A549 (cell line): Measurements from ENCODE around the gene EBP. TPM values are rescaled to one million over a fixed set of nuclear protein-coding genes. Genes with fewer than 3 reads are reported as not detected.
"Not testable (repeated sequence)": the region's sequence is repeated elsewhere in the genome, so short reads cannot be mapped to it uniquely, and the experiment has no call there.

Experiments
- ATAC-seq, 2 experiments: fragments of 200-7000 bp in 1 of 2; fragments of >200 bp in 1 of 2; cut with Nextera tagmentation in 1 of 2; cut with Tn5 transposase in 1 of 2; 3 replicates each; pipeline versions ENCODE4 v1.8.0 to v1.9.1; 2018 to 2020; ENCODE audit warnings: mild to moderate bottlenecking in 1 of 2, moderate library complexity in 1 of 2
- CTCF ChIA-PET: fragments of 300-600 bp; sonication (Branson Sonifier 250); formaldehyde crosslinking; extraction: SDS; loops from one replicate; lab custom pipeline; 2021; ENCODE audit warnings: antibody characterized with exemption, inconsistent platforms; lab: Yijun Ruan, JAX
- POLR2A ChIA-PET: fragments of 350-600 bp; formaldehyde crosslinking; extraction: SDS; loops from one replicate; lab custom pipeline; 2021; ENCODE audit warnings: antibody characterized with exemption, inconsistent platforms; lab: Yijun Ruan, JAX
- DNase-seq, 2 experiments: peaks; one replicate each; pipeline versions ENCODE4 v3.0.0 to v3.0.0-alpha.2; 2011 to 2016; ENCODE audit warnings: low read depth in 1 of 2, low spot score in 1 of 2
- FAIRE-seq: peaks from 2 replicates; lab custom pipeline; 2011; peaks lifted over from hg19 to GRCh38; lab: Jason Lieb, UNC
- H3K27ac ChIP-seq, 2 experiments: fragments of >200 bp; sonication (Bioruptor Twin); formaldehyde crosslinking; 3 replicates each; pipeline ENCODE4 v1.5.1; 2016 to 2017
- H3K4me1 ChIP-seq: fragments of >200 bp; sonication (Bioruptor Twin); formaldehyde crosslinking; 3 replicates; pipeline ENCODE4 v1.6.1; 2016
- H3K4me2 ChIP-seq: fragments of >200 bp; sonication (Bioruptor Twin); formaldehyde crosslinking; 3 replicates; pipeline ENCODE4 v1.6.1; 2016
- H3K4me3 ChIP-seq: fragments of >200 bp; sonication (Bioruptor Twin); formaldehyde crosslinking; 3 replicates; pipeline ENCODE4 v1.5.1; 2016
- H3K9me3 ChIP-seq: fragments of >200 bp; sonication (Bioruptor Twin); formaldehyde crosslinking; 3 replicates; pipeline ENCODE4 v1.6.1; 2016
- BHLHE40 ChIP-seq: IDR thresholded peaks from 2 replicates; pipeline ENCODE4 v1.6.1; 2012; ENCODE audit warnings: low read depth, low read length, inconsistent platforms
- ESRRA ChIP-seq: fragments of 150-350 bp; IDR thresholded peaks from 2 replicates; pipeline ENCODE4 v1.6.1; 2014; ENCODE audit warnings: mild to moderate bottlenecking, low read length, borderline replicate concordance
- FOSL2 ChIP-seq, 2 experiments: fragments of 450-650 bp in 1 of 2; fragments of >200 bp in 1 of 2; sonication (Bioruptor Twin) in 1 of 2; formaldehyde crosslinking; IDR thresholded peaks; 2 replicates each; pipeline versions ENCODE4 v1.5.0 to v1.6.1; 2016 to 2020; ENCODE audit warnings: mild to moderate bottlenecking in 1 of 2, moderate library complexity in 1 of 2
- GATA3 ChIP-seq: IDR thresholded peaks from 2 replicates; pipeline ENCODE4 v1.6.1; 2012; ENCODE audit warnings: borderline replicate concordance
- HOXA7 ChIP-seq: fragments of 250-450 bp; sonication (Bioruptor Pico); IDR thresholded peaks from 2 replicates; pipeline ENCODE4 v1.5.0; 2020; ENCODE audit warnings: mild to moderate bottlenecking, moderate library complexity
- JUNB ChIP-seq: fragments of >200 bp; sonication (Bioruptor Twin); formaldehyde crosslinking; IDR thresholded peaks from 2 replicates; pipeline ENCODE4 v1.6.1; 2016
- MAFK ChIP-seq: fragments of 450-650 bp; IDR thresholded peaks from 2 replicates; pipeline ENCODE4 v1.6.1; 2014; ENCODE audit not compliant: partially characterized antibody
- MAZ ChIP-seq: fragments of 150-350 bp; IDR thresholded peaks from 2 replicates; pipeline ENCODE4 v1.6.1; 2014; ENCODE audit warnings: antibody characterized with exemption, low read depth, low read length, borderline replicate concordance
- MYC ChIP-seq: IDR thresholded peaks from 2 replicates; pipeline ENCODE4 v1.6.1; 2012; ENCODE audit warnings: mild to moderate bottlenecking, inconsistent platforms, low read length, improper control_type of control experiment, borderline replicate concordance
- NPAS2 ChIP-seq: fragments of 250-450 bp; sonication (Bioruptor Pico); IDR thresholded peaks from 2 replicates; pipeline ENCODE4 v1.8.0; 2022; ENCODE audit warnings: mild to moderate bottlenecking, moderate library complexity, borderline replicate concordance
- POLR2A ChIP-seq: IDR thresholded peaks from 2 replicates; pipeline ENCODE4 v1.6.1; 2012; ENCODE audit warnings: mild to moderate bottlenecking, low read length
- POLR2AphosphoS2 ChIP-seq: conservative IDR thresholded peaks from 2 replicates; pipeline ENCODE4 v1.6.1; 2012; ENCODE audit warnings: low read length, improper control_type of control experiment, inconsistent platforms
- RAD21 ChIP-seq, 2 experiments: fragments of >200 bp in 1 of 2; sonication (Bioruptor Twin) in 1 of 2; formaldehyde crosslinking in 1 of 2; IDR thresholded peaks in 1 of 2; conservative IDR thresholded peaks in 1 of 2; 2 replicates in 1 of 2; 3 replicates in 1 of 2; pipeline ENCODE4 v1.6.1; 2012 to 2018; ENCODE audit warnings: inconsistent platforms in 1 of 2
- RCOR1 ChIP-seq: fragments of 150-350 bp; IDR thresholded peaks from 2 replicates; pipeline ENCODE4 v1.6.1; 2014; ENCODE audit warnings: antibody characterized with exemption, low read length, low read depth
- RFX5 ChIP-seq: fragments of 450-650 bp; IDR thresholded peaks from 2 replicates; pipeline ENCODE4 v1.7.1; 2014; ENCODE audit warnings: antibody characterized with exemption, mild to moderate bottlenecking, moderate library complexity
- RNF2 ChIP-seq: fragments of 200-600 bp; sonication (generic); IDR thresholded peaks from 2 replicates; pipeline ENCODE4 v1.6.1; 2016; ENCODE audit warnings: low read depth, mild to moderate bottlenecking, antibody characterized with exemption, moderate library complexity, borderline replicate concordance
- SMC3 ChIP-seq: fragments of >200 bp; sonication (Bioruptor Twin); formaldehyde crosslinking; IDR thresholded peaks from 3 replicates; pipeline ENCODE4 v1.6.1; 2018; ENCODE audit warnings: inconsistent platforms
- ZNF302 ChIP-seq: fragments of 250-450 bp; sonication (Bioruptor Pico); IDR thresholded peaks from 2 replicates; pipeline ENCODE4 v1.9.0; 2021; ENCODE audit warnings: inconsistent platforms, mild to moderate bottlenecking, moderate library complexity
- WGBS: methylation state at CpG from one replicate; pipeline ENCODE4 v1.1.6; 2017; ENCODE audit errors: missing lambda C conversion rate; 5-methylcytosine and 5-hydroxymethylcytosine counted together
- polyA plus RNA-seq, 4 experiments: library from polyadenylated mRNA; depleted of rRNA in 3 of 4; stranded (reverse); fragments of >200 nt; fragmentation: RNase III in 1 of 4; extraction: RNeasy Plus Mini Kit Qiagen cat#74134 plus additional on column Dnase treatment in 1 of 4; gene quantifications; 2 replicates in 3 of 4; 3 replicates in 1 of 4; pipeline ENCODE4 v1.2.3, GENCODE V29; 2011 to 2017
- TF ChIP-seq, protein P1 (sequence below): fragments of >200 bp; sonication (Bioruptor Twin); formaldehyde crosslinking; IDR thresholded peaks from 3 replicates; pipeline ENCODE4 v1.6.1; 2016
- TF ChIP-seq, protein P2 (sequence below): IDR thresholded peaks from 2 replicates; pipeline ENCODE4 v1.6.1; 2012
- TF ChIP-seq, protein P3 (sequence below): fragments of 250-450 bp; sonication (Bioruptor Pico); IDR thresholded peaks from 2 replicates; pipeline ENCODE4 v1.5.0; 2021; ENCODE audit warnings: mild to moderate bottlenecking, moderate library complexity, borderline replicate concordance

EBP gene
- polyA plus RNA-seq, 2 of the 4 experiments (the other 2 are of a cell fraction), result 82.9 to 159 TPM

DNA sequence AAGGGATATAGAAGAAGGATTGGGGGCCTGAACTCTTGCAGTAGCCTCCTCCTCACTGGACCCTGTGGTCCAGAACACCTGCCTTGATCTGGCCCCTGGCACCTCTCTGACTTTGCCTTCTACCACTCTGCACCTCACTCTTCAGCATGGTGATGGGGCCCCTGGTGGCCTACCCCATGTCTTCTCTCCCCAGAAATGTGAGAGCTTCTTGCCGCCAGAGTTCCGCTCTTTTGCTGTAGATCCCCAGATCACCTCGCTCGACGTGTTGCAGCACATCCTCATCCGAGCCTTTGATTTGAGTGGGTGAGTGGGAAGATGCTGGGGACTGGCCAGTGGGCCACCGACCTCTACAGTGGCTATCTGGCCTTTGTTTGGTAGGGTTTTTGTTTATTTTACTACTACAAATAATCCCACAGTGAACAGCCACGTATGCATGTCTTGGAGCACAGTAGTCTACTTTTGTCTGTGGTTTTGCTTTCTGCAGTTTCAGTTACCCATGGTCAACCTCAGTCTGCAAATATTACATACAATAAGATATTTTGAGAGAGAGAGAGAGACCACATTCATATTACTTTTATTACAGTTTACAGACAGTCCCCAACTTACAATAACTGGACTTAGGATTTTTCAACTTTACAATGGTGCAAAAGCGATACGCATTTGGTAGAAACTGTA is 19.7 kb downstream of the EBP start (continued):
- TF ChIP-seq, protein P1, sequence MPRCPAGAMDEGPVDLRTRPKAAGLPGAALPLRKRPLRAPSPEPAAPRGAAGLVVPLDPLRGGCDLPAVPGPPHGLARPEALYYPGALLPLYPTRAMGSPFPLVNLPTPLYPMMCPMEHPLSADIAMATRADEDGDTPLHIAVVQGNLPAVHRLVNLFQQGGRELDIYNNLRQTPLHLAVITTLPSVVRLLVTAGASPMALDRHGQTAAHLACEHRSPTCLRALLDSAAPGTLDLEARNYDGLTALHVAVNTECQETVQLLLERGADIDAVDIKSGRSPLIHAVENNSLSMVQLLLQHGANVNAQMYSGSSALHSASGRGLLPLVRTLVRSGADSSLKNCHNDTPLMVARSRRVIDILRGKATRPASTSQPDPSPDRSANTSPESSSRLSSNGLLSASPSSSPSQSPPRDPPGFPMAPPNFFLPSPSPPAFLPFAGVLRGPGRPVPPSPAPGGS, result no peak

DNA sequence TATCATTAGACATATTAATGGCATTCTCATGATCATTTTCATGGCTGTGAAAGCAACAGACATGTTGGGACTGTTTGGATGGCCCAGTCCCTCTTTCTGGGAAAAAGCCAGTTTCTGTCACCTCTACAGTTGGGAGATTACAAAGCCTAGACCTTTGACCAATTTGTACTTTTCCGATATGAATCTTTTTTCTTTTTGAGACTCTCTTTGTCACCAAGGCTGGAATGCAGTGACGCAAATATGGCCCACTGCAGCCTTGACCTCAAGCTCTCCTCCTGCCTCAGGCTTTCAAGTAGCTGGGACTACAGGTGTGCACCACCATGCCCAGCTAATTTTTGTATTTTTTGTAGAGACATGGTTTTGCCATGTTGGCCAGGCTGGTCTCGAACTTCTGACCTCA is 27.3 kb downstream of the EBP start:
- H3K4me3 ChIP-seq, result no peak overlapping the region
- H3K9me3 ChIP-seq, result no peaks in the 10 kb centered on the region
- H3K4me2 ChIP-seq, result no peak overlapping the region
- TF ChIP-seq NPAS2 (CRISPR knock-in tag), result no peak
- TF ChIP-seq MAFK, result no peak
- no peak overlapping the region for H3K27ac ChIP-seq
- no peak for ATAC-seq
- no peaks in the 10 kb centered on the region for H3K4me1 ChIP-seq
- CTCF ChIA-PET, result no interaction called here
- WGBS, result 88% methylated on average over 3 of the region's 3 CpGs
- POLR2A ChIA-PET, result interaction anchor here (1.2 to 2.0 kb wide), 2 partner anchors 9 to 25 kb away, joined by 3 to 6 read pairs; partner anchors contain the start of genes RBM3 and TBC1D25
- DNase-seq, result no peak
- FAIRE-seq, result no peak

DNA sequence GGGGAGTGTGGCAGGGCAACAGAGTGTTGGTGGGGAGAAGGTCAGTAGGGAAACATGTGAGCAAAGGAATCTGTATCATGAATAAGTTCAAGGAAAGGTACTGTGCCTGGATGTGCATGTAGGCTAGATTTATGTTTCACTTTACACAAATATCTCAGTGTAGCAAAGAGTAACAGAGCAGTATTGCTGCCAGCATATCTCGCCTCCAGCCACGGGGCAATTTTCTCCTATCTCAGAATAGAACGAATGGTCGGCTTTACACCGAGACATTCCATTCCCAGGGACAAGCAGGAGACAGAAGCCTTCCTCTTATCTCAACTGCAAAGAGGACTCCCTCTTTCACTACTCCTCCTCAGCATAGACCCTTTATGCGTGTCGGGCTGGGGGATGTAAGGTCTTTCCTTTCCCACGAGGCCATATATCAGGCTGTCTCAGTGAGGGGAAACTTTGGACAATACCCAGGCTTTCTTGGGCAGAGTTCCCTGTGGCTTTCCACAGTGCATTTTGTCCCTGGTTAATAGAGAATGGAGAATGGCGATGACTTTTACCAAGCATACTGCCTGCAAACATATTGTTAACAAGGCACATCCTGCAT is 34.2 kb downstream of the EBP start:
- H3K4me3 ChIP-seq, FAIRE-seq, H3K9me3 ChIP-seq, DNase-seq, H3K4me1 ChIP-seq, H3K27ac ChIP-seq, ATAC-seq, H3K4me2 ChIP-seq, POLR2A ChIA-PET, CTCF ChIA-PET: not testable (repeated sequence)
- 94% methylated on average over 9 of the region's 9 CpGs for WGBS

DNA sequence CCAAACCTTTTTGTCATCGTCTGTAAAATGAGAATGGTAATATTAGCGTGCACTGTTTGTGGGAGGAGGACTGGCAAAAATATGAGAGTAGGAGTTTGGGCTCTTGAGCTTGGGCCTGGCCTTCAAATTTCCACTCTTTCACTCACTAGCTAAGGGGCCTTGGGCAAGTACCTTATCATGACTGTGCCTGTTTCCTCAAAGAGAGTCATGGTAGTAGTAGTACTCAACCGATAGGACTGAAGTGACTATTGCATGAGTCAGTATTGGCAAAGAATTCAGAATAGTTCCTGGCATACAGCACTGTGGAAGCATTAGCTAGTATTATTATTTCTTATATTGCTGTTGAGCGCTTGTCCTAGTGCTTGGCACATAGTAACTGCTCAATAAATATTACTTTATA is 36.7 kb downstream of the EBP start:
- peak; percentile 36 to 47 for DNase-seq
- H3K4me2 ChIP-seq, result no peak overlapping the region

DNA sequence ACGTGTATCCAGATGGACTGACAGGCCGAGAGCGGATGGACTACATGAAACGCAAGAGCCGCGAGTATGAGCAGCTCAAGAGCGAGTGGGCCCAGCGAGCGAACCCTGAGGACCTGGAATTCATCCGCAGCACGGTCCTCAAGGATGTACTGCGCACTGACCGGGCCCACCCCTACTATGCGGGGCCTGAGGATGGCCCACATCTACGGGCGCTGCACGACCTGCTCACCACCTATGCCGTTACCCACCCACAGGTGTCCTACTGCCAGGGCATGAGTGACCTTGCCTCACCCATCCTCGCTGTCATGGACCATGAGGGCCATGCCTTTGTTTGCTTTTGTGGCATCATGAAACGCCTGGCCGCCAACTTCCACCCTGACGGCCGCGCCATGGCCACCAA is 38.0 kb downstream of the EBP start:
- no peak overlapping the region for H3K27ac ChIP-seq
- ATAC-seq, result no peak
- no peak for FAIRE-seq
- TF ChIP-seq JUNB (no peak), SMC3 (no peak), MYC (no peak), MAZ (no peak), RAD21 (conservative IDR thresholded peaks at IDR 0.05 in 1 of 2, IDR thresholded peaks at IDR 0.05 in 1 of 2) (no peak), RNF2 (no peak), RFX5 (no peak), ZNF302 (CRISPR knock-in tag) (no peak), POLR2AphosphoS2 (no peak), GATA3 (no peak), ESRRA (no peak), POLR2A (no peak)
- TF ChIP-seq, protein P2, sequence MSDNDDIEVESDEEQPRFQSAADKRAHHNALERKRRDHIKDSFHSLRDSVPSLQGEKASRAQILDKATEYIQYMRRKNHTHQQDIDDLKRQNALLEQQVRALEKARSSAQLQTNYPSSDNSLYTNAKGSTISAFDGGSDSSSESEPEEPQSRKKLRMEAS, result no peak
- TF ChIP-seq, protein P1, result no peak
- TF ChIP-seq, protein P3, sequence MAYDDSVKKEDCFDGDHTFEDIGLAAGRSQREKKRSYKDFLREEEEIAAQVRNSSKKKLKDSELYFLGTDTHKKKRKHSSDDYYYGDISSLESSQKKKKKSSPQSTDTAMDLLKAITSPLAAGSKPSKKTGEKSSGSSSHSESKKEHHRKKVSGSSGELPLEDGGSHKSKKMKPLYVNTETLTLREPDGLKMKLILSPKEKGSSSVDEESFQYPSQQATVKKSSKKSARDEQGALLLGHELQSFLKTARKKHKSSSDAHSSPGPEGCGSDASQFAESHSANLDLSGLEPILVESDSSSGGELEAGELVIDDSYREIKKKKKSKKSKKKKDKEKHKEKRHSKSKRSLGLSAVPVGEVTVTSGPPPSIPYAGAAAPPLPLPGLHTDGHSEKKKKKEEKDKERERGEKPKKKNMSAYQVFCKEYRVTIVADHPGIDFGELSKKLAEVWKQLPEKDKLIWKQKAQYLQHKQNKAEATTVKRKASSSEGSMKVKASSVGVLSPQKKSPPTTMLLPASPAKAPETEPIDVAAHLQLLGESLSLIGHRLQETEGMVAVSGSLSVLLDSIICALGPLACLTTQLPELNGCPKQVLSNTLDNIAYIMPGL (CRISPR knock-in tag), result no peak
- H3K9me3 ChIP-seq, result no peaks in the 10 kb centered on the region
- CTCF ChIA-PET, result interaction anchor here (0.7 kb wide), 1 partner anchor 12 kb away, joined by 3 read pairs; no protein-coding TSS in a partner anchor
- 93% methylated on average over 19 of the region's 24 CpGs for WGBS
- H3K4me3 ChIP-seq, result no peak overlapping the region
- POLR2A ChIA-PET, result no interaction called here
- no peak overlapping the region for H3K4me2 ChIP-seq
- DNase-seq, result no peak
- no peaks in the 10 kb centered on the region for H3K4me1 ChIP-seq

More for the DNA sequence above, 36.7 kb downstream of the EBP start:
- FAIRE-seq, result no peak
- no peak for TF ChIP-seq HOXA7 (CRISPR knock-in tag)
- no peak for TF ChIP-seq BHLHE40
- no peak for TF ChIP-seq FOSL2 (IDR thresholded peaks at IDR 0.05)
- TF ChIP-seq FOSL2 (CRISPR knock-in tag; IDR thresholded peaks at IDR 0.05), result 0 out of 2 replicates have a peak, but pooled peaks have one; percentile 45
- TF ChIP-seq RCOR1, result no peak
- TF ChIP-seq MYC, result no peak
- 69% methylated on average over 4 of the region's 4 CpGs for WGBS
- CTCF ChIA-PET, result interaction anchor here (0.7 to 0.8 kb wide), 2 partner anchors 10 to 18 kb away, joined by 4 read pairs; partner anchors contain the start of gene TBC1D25
- no peak overlapping the region for H3K4me3 ChIP-seq
- no peak overlapping the region for H3K27ac ChIP-seq
- no peaks in the 10 kb centered on the region for H3K9me3 ChIP-seq
- peak; percentile 82 to 89 for ATAC-seq
- POLR2A ChIA-PET, result interaction anchor here (0.8 to 1.2 kb wide), 2 partner anchors 16 to 19 kb away, joined by 4 to 5 read pairs; partner anchors contain the start of genes RBM3 and TBC1D25
- no peaks in the 10 kb centered on the region for H3K4me1 ChIP-seq
